Gastroesophageal sphincter (tissue), 4 donors: ENCODE data around the gene UIMC1. TPM values are rescaled to one million over a fixed set of nuclear protein-coding genes. Genes with fewer than 3 reads are reported as not detected.

Source experiments
- ATAC-seq: fragments of 150-250 bp; one replicate; pipeline ENCODE4 v1.9.1; 2016; ENCODE audit warnings: mild to moderate bottlenecking, moderate library complexity
- H3K27ac ChIP-seq, 4 donors: fragments of 200-600 bp; sonication (generic) in 3 of 4; 1 replicate in 3 of 4; 2 replicates in 1 of 4; pipeline ENCODE4 v1.5.1; 2016 to 2019
- H3K27me3 ChIP-seq: fragments of 200-600 bp; sonication (generic); one replicate; pipeline ENCODE4 v1.5.1; 2019
- H3K36me3 ChIP-seq, 2 donors: fragments of 200-600 bp; sonication (generic); one replicate each; pipeline ENCODE4 v1.5.1; 2019; ENCODE audit warnings: control low read depth in 1 of 2
- H3K4me1 ChIP-seq, 3 donors: fragments of 200-600 bp; sonication (generic); 1 replicate in 2 of 3; 2 replicates in 1 of 3; pipeline ENCODE4 v1.5.1; 2016 to 2019; ENCODE audit warnings: control low read depth in 2 of 3
- H3K4me3 ChIP-seq, 2 donors: fragments of 200-600 bp; sonication (generic); one replicate each; pipeline ENCODE4 v1.5.1; 2019; ENCODE audit warnings: mild to moderate bottlenecking in 1 of 2, moderate library complexity in 1 of 2
- H3K9me3 ChIP-seq, 3 donors: fragments of 200-600 bp; sonication (generic); one replicate each; pipeline ENCODE4 v1.5.1; 2017 to 2019; ENCODE audit warnings: control low read depth in 2 of 3
- CTCF ChIP-seq, 4 experiments: fragments of 200-600 bp in 2 of 4; fragments of 450-650 bp in 2 of 4; sonication (generic) in 1 of 4; IDR thresholded peaks; one replicate each; pipeline ENCODE4 v1.5.1; 2017 to 2019; ENCODE audit warnings: antibody characterized with exemption in 4 of 4, mild to moderate bottlenecking in 2 of 4, moderate library complexity in 2 of 4
- EP300 ChIP-seq: sonication (generic); formaldehyde crosslinking; IDR thresholded peaks from one replicate; pipeline ENCODE4 v1.6.1; 2017; ENCODE audit warnings: antibody characterized with exemption, mild to moderate bottlenecking
- POLR2A ChIP-seq, 2 donors: fragments of 450-650 bp; IDR thresholded peaks; one replicate each; pipeline ENCODE4 v1.6.1; 2017; ENCODE audit warnings: antibody characterized with exemption in 2 of 2, mild to moderate bottlenecking in 2 of 2, moderate library complexity in 1 of 2
- POLR2AphosphoS5 ChIP-seq: sonication (generic); formaldehyde crosslinking; IDR thresholded peaks from one replicate; pipeline ENCODE4 v1.6.1; 2017; ENCODE audit warnings: antibody characterized with exemption
- WGBS, 2 donors: methylation state at CpG; one replicate each; pipeline ENCODE4 v1.1.5; 2018; ENCODE audit warnings: low coverage in 1 of 2; 5-methylcytosine and 5-hydroxymethylcytosine counted together
- total RNA-seq, 4 donors: library from RNA; depleted of rRNA; stranded (reverse); fragments of >200 nt; gene quantifications; one replicate each; pipeline ENCODE4 v1.1.0, GENCODE V29; 2016

UIMC1 gene
- total RNA-seq, 4 donors from 2014 or later: 37.9 to 50.6 (median 44.7) TPM

- no peak overlapping the region for H3K4me3 ChIP-seq
- no peaks in the 10 kb centered on the region for H3K9me3 ChIP-seq
- no peak for ATAC-seq
- no peaks in the 10 kb centered on the region for H3K36me3 ChIP-seq
- H3K27ac ChIP-seq: no peak overlapping the region
- H3K27me3 ChIP-seq: peaks cover 7% of the 10 kb centered on the region
- 75 to 87% methylated on average over 3 of the region's 28 CpGs for WGBS, 2 donors
- TF ChIP-seq POLR2A (IDR thresholded peaks at IDR 0.05) (no peak), CTCF (IDR thresholded peaks at IDR 0.05) (no peak), EP300 (no peak), POLR2AphosphoS5 (no peak)
- no peaks in the 10 kb centered on the region for H3K4me1 ChIP-seq
Measured at GRCh38 chr5:176887252-176887849, 119.2 kb downstream of the UIMC1 start.

- no peak for TF ChIP-seq POLR2A (IDR thresholded peaks at IDR 0.05)
- TF ChIP-seq POLR2AphosphoS5: no peak
- TF ChIP-seq CTCF (IDR thresholded peaks at IDR 0.05): no peak
- no peak overlapping the region for H3K4me3 ChIP-seq
- peaks cover 5% of the 10 kb centered on the region for H3K27me3 ChIP-seq
- 76% methylated on average over 6 of the region's 13 CpGs; no CpG with 5 or more reads in 1 of the 2 donors for WGBS, 2 donors
- H3K36me3 ChIP-seq: no peaks in the 10 kb centered on the region
- no peak for ATAC-seq
- no peaks in the 10 kb centered on the region for H3K4me1 ChIP-seq
- H3K27ac ChIP-seq: no peak overlapping the region
- no peaks in the 10 kb centered on the region for H3K9me3 ChIP-seq
Measured at GRCh38 chr5:176886336-176887251, 120.0 kb downstream of the UIMC1 start.

GRCh38 chr5:176884571-176884890 lies 122.0 kb downstream of the UIMC1 start:
- no peak overlapping the region for H3K27ac ChIP-seq
- no peaks in the 10 kb centered on the region for H3K9me3 ChIP-seq
- no peak for TF ChIP-seq CTCF (IDR thresholded peaks at IDR 0.05)
- no peak for TF ChIP-seq POLR2AphosphoS5
- no peak for TF ChIP-seq POLR2A (IDR thresholded peaks at IDR 0.05)
- TF ChIP-seq EP300: no peak
- no peak overlapping the region for H3K4me3 ChIP-seq
- 38 to 68% methylated on average over 3 to 4 of the region's 4 CpGs for WGBS, 2 donors
- H3K27me3 ChIP-seq: peaks cover 7% of the 10 kb centered on the region
- no peaks in the 10 kb centered on the region for H3K4me1 ChIP-seq
- no peak for ATAC-seq
- no peaks in the 10 kb centered on the region for H3K36me3 ChIP-seq

- Histone ChIP-seq H3K27me3 (peaks cover 12% of the 10 kb centered on the region), H3K36me3 (no peaks in the 10 kb centered on the region), H3K27ac (no peak overlapping the region), H3K4me3 (no peak overlapping the region), H3K9me3 (no peaks in the 10 kb centered on the region), H3K4me1 (no peaks in the 10 kb centered on the region)
- ATAC-seq: no peak
- WGBS, 2 donors: 92% methylated on average over 2 of the region's 17 CpGs; no CpG with 5 or more reads in 1 of the 2 donors
- no peak for TF ChIP-seq POLR2AphosphoS5
- TF ChIP-seq CTCF (IDR thresholded peaks at IDR 0.05): no peak
- no peak for TF ChIP-seq POLR2A (IDR thresholded peaks at IDR 0.05)
- no peak for TF ChIP-seq EP300
Measured at GRCh38 chr5:176883700-176884570, 122.6 kb downstream of the UIMC1 start.
